GM10248 (cell line): ENCODE measurements around the gene TEKT4.

ENCODE experiments used
- CTCF ChIA-PET: fragments of 300-600 bp; sonication (Branson Sonifier 250); formaldehyde crosslinking; extraction: SDS; loops from one replicate; lab custom pipeline; 2021; ENCODE audit warnings: antibody characterized with exemption; lab: Yijun Ruan, JAX
- POLR2A ChIA-PET: fragments of 350-650 bp; sonication (Branson Sonifier 250); formaldehyde crosslinking; extraction: SDS; loops from one replicate; lab custom pipeline; 2020; ENCODE audit warnings: antibody characterized with exemption; lab: Yijun Ruan, JAX
- DNase-seq: peaks from one replicate; pipeline ENCODE4 v3.0.0; 2012; ENCODE audit errors: extremely low spot score
- CTCF ChIP-seq: IDR thresholded peaks from 2 replicates; pipeline ENCODE4 v1.5.1; 2012; ENCODE audit warnings: mild to moderate bottlenecking, low read depth; ENCODE audit errors: extremely low read depth, missing control alignments, control extremely low read depth

The TEKT4 gene

DNA sequence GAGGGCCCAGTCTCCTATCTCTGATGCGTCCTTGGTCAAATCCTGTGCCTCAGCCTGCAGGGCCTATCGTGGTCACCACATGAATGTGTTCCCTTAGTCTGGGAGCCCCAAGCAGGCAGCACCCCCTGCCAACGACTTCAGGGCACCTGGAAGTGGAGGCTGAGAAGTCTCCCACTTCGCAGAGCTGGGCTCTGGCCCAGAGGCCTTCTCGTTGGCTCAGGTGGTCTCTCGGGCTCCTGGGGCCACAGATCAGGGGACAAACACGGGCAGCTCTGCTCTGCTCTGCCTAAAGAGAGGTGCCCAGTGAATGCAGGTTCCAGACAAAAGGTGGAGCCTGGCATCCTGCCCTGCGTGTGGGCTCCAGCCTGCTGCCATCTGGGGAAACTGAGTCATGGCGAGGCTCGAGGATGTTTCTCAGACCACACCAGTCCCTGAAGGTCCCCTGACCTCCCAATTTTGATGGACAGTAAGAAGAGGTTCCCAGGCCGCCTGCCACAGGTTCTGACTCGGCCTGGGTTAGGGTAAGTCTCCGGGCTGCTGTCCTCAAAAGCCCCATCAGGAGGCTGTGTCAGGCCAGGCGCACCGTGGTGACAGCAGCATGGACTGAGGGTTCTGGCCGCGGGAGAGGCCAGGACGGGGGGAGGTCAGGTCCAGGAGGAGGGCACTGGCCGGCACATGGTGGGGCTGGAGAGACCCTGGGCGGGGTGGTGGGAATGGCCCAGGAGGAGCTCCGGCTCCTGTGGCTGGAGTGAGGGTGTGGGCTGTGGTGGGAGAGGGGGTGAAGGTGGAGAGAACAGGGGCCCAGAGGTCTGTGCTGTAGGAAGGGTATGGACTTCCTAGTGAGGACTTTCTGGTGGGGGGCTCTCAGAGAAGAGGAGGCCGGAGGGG, 1.4 kb upstream of the TEKT4 start:
- CTCF ChIA-PET, result no interaction called here
- no peak for DNase-seq
- POLR2A ChIA-PET, result no interaction called here
- no peak for TF ChIP-seq CTCF

- DNase-seq, result no peak
- ChIA-PET POLR2A (no interaction called here), CTCF (interaction anchor here (1.0 kb wide), 1 partner anchor 10 kb away, joined by 3 read pairs; no protein-coding TSS in a partner anchor)
Measured at GRCh38 chr2:94870440-94871225, 597 bp upstream of the TEKT4 start.

GRCh38 chr2:94872088-94872618, 923 bp downstream of the TEKT4 start:
- CTCF ChIA-PET, result interaction anchor here (1.1 kb wide), 2 partner anchors 9 to 28 kb away, joined by 3 to 4 read pairs; no protein-coding TSS in a partner anchor
- POLR2A ChIA-PET, result no interaction called here
- DNase-seq, result no peak
- TF ChIP-seq CTCF, result no peak

More at GRCh38 chr2:94870440-94871225, 597 bp upstream of the TEKT4 start:
- peak; percentile 60 for TF ChIP-seq CTCF

GRCh38 chr2:94872676-94873361, 1.6 kb downstream of the TEKT4 start:
- no peak for TF ChIP-seq CTCF
- CTCF ChIA-PET, result interaction anchor here (0.9 to 1.6 kb wide), 5 partner anchors 10 to 243 kb away, joined by 3 to 13 read pairs (median 3); no protein-coding TSS in a partner anchor
- POLR2A ChIA-PET, result no interaction called here
- no peak for DNase-seq

DNA sequence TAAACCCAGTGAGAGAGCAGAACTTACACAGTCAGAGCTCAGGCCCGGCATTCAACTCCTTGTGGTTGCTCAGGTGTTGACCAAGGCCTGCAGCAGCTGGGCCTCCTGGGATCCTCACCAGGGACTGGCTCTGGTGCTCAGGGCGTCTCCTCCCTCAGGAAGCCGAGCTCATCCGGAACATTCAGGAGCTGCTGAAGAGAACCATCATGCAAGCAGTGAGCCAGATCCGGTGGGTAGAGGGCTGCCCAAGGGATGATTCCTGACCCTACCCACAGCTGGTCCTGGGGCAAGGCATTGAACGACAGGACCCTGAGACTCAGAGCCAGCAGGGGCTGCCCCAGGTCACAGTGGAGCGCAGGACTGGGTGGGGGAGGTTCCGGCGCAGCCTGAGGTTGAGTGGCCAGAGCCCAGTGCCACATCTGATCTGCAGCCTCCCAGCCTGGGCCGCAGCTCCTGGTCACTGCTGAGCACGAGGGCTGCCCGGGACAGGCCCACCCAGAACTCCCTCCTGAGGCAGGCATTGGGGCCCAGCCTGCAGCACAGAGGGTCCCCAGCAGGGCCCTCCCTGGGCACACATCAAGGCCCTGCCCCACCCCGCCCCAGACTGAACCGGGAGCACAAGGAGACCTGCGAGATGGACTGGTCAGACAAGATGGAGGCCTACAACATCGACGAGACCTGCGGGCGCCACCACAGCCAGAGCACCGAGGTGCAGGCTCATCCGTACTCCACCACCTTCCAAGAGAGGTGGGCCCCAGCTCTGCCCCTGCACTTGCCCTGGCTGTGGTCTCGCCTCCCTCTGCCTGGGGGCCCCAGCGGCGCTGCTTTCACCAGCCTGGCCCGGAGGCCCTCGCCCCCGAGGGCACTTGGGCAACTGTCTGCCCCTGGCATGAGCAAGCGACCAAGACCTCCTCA, 2.4 kb downstream of the TEKT4 start:
- TF ChIP-seq CTCF, result no peak
- ChIA-PET POLR2A (no interaction called here), CTCF (interaction anchor here (0.9 to 1.6 kb wide), 5 partner anchors 9 to 242 kb away, joined by 3 to 13 read pairs (median 3); no protein-coding TSS in a partner anchor)
- no peak for DNase-seq
